ENCODE results near the gene CHST7.

- TF ChIP-seq, protein P1, sequence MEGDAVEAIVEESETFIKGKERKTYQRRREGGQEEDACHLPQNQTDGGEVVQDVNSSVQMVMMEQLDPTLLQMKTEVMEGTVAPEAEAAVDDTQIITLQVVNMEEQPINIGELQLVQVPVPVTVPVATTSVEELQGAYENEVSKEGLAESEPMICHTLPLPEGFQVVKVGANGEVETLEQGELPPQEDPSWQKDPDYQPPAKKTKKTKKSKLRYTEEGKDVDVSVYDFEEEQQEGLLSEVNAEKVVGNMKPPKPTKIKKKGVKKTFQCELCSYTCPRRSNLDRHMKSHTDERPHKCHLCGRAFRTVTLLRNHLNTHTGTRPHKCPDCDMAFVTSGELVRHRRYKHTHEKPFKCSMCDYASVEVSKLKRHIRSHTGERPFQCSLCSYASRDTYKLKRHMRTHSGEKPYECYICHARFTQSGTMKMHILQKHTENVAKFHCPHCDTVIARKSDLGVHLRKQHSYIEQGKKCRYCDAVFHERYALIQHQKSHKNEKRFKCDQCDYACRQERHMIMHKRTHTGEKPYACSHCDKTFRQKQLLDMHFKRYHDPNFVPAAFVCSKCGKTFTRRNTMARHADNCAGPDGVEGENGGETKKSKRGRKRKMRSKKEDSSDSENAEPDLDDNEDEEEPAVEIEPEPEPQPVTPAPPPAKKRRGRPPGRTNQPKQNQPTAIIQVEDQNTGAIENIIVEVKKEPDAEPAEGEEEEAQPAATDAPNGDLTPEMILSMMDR (IDR thresholded peaks at IDR 0.05; ENCODE audit: control extremely low read depth in 1 of 3, insufficient read depth in 1 of 3, low read depth in 1 of 3, low read length in 3 of 3): no peak
- no peak for TF ChIP-seq CBX8 (IDR thresholded peaks at IDR 0.05; ENCODE audit: borderline replicate concordance, low read depth, low read length)
- no peak for TF ChIP-seq EZH2 (IDR thresholded peaks at IDR 0.05; ENCODE audit: low read depth, low read length, severe bottlenecking)
- TF ChIP-seq SIRT6 (IDR thresholded peaks at IDR 0.05; ENCODE audit: low read length): no peak
- TF ChIP-seq POLR2AphosphoS5 (IDR thresholded peaks at IDR 0.05; ENCODE audit: low read depth, low read length): no peak
- TF ChIP-seq GTF2F1 (IDR thresholded peaks at IDR 0.05; ENCODE audit: borderline replicate concordance, low read depth, low read length): no peak
These were observed 24.2 kb downstream of the CHST7 start for GRCh38 chrX:46597771-46598170.

Measured in H1 (cell line).